Vagina (tissue), 2 donors: ENCODE data around the gene GLDC.

Experiments used
- POLR2AphosphoS5 ChIP-seq, 2 donors: sonication (generic); formaldehyde crosslinking; IDR thresholded peaks; one replicate each; pipeline ENCODE4 v1.9.0; 2017; ENCODE audit warnings: antibody characterized with exemption in 2 of 2, mild to moderate bottlenecking in 2 of 2, low read depth in 1 of 2; ENCODE audit not compliant: insufficient read depth in 1 of 2
- TF ChIP-seq, protein P1 (sequence below), 3 experiments: fragments of 450-650 bp in 2 of 3; fragments of 200-600 bp in 1 of 3; sonication (generic) in 1 of 3; IDR thresholded peaks; one replicate each; pipeline ENCODE4 v1.5.1; 2017 to 2019; ENCODE audit warnings: antibody characterized with exemption in 3 of 3, mild to moderate bottlenecking in 2 of 3, moderate library complexity in 2 of 3

GRCh38 chr9:6552498-6553121 is 92.9 kb downstream of the GLDC start:
- TF ChIP-seq, protein P1, sequence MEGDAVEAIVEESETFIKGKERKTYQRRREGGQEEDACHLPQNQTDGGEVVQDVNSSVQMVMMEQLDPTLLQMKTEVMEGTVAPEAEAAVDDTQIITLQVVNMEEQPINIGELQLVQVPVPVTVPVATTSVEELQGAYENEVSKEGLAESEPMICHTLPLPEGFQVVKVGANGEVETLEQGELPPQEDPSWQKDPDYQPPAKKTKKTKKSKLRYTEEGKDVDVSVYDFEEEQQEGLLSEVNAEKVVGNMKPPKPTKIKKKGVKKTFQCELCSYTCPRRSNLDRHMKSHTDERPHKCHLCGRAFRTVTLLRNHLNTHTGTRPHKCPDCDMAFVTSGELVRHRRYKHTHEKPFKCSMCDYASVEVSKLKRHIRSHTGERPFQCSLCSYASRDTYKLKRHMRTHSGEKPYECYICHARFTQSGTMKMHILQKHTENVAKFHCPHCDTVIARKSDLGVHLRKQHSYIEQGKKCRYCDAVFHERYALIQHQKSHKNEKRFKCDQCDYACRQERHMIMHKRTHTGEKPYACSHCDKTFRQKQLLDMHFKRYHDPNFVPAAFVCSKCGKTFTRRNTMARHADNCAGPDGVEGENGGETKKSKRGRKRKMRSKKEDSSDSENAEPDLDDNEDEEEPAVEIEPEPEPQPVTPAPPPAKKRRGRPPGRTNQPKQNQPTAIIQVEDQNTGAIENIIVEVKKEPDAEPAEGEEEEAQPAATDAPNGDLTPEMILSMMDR (IDR thresholded peaks at IDR 0.05), result no peak
- TF ChIP-seq POLR2AphosphoS5 (IDR thresholded peaks at IDR 0.05; ENCODE audit: insufficient read depth in 1 of 2, low read depth in 1 of 2), result no peak
